Inflammatory macrophage treated with lipopolysaccharide for 1 hour (primary cell): Measurements from ENCODE around the gene DENND6A.
"Not testable (repeated sequence)": the region's sequence is repeated elsewhere in the genome, so short reads cannot be mapped to it uniquely, and the experiment has no call there.

Source experiments
- DNase-seq, 2 donors: peaks; one replicate each; pipeline ENCODE4 v3.0.0-alpha.2; 2020 to 2022

DENND6A gene, protein sequence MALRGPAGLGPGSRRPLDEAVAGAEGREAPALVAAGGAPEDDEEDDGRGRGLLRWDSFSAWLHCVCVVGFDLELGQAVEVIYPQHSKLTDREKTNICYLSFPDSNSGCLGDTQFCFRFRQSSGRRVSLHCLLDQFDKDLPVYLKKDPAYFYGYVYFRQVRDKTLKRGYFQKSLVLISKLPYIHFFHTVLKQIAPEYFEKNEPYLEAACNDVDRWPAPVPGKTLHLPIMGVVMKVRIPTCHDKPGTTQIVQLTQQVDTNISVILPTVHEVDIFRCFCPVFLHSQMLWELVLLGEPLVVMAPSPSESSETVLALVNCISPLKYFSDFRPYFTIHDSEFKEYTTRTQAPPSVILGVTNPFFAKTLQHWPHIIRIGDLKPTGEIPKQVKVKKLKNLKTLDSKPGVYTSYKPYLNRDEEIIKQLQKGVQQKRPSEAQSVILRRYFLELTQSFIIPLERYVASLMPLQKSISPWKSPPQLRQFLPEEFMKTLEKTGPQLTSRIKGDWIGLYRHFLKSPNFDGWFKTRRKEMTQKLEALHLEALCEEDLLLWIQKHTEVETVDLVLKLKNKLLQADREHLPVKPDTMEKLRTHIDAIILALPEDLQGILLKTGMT

DNA sequence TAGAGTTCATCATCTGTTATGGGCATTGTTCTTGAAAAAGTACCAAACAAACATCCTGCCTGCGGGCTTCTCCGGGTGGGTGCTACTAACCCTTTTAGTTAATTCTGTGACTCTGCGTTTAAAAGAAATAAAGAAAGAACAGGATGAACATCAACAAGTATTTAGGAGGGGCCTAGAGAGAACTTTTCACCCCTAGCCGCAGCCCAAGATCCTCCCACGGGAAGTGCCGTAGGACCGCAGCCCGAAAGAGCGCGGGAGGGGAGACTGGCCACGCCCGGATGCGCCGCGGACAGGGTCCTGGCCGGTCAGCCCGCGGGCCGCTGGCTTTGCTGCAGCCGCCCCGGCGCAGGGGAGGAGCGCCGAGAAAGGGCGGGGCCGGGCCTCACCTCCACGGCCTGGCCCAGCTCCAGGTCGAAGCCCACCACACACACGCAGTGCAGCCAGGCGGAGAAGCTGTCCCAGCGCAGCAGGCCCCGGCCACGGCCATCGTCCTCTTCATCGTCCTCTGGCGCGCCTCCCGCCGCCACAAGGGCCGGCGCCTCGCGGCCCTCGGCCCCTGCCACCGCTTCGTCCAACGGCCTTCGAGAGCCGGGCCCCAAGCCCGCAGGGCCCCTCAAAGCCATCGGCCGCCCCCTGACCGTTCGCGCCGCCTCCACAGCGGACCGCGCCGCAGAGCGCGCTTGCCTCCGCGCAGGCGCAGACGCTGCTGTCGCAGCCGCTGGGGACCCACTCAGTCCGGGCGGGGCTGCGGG is at the start of gene DENND6A:
TSS of gene DENND6A (minus strand) at position 682 of the 752 bp plus-strand sequence. CDS start at position 623, 59 bp downstream.
- peak; percentile 94 to 97 for DNase-seq

DNA sequence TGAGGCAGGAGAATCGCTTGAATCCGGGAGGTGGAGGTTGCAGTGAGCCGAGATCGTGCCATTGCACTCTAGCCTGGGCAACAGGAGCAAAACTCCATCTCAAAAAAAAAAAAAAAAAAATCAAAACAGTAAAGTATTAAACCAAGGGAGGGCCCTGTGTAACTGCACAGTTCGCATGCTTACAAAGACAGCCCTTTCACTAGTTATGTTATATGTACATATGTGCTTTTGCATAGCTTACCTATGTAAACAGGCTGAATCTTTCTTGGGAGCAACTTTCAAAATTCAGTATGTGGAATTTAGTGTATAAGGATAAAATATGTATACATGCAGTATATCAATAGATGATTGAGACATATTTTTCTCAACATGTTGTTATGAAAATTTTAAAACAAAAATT is 47.1 kb upstream of the DENND6A start:
- no peak for DNase-seq

DNA sequence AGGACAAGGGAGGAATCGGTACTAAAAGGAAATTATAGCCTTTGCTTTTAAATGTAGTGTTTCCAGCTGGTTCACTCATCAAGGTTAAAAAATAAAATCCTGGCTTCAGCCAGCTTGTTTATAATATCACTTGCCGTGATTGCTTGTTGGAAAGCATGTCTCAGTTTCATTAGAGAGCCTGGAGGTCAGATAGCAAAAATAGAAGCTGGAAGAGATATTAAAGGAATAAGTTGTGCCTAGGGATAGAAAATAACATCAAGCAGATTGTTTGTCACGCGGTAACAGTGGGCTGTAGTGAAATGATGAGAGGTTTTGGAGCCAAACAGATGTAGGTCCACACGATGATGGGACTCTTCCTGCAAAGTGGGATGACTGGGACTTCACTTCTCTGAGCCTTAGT is 45.5 kb upstream of the DENND6A start:
- DNase-seq = no peak

DNA sequence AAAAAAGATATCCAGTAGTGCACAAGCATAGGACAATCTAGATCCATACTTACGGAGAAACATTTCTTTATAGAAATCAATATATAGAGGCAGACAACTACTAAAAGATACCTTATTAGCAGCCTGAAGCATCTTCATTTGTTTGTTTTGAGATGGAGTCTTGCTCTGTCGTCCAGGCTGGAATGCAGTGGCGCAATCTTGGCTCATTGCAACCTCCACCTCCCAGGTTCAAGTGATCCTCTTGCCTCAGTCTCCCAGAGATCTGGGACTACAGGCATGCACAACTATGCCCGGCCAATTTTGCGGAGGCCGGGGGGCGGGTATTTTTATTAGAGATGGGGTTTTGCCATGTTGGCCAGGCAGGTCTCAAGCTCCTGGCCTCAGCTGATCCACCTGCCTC is 45.0 kb upstream of the DENND6A start:
- no peak for DNase-seq

DNA sequence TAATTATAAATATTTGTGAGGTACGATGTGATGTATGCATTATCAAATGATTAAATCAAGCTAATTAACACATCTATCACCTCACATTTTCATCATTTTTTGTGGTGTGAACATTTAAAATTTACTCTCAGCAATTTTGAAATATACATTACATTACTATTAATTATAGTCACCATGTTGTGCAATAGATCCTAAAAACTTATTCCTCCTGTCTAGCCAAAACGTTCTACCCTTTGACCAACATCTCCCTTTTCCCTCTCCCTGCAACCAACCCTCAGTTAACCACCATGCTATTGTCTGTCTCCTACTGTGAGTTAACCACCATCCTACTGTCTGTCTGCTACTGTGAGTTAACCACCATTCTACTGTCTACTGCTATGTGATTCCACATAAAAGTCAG is 42.5 kb upstream of the DENND6A start:
- DNase-seq = no peak

DNA sequence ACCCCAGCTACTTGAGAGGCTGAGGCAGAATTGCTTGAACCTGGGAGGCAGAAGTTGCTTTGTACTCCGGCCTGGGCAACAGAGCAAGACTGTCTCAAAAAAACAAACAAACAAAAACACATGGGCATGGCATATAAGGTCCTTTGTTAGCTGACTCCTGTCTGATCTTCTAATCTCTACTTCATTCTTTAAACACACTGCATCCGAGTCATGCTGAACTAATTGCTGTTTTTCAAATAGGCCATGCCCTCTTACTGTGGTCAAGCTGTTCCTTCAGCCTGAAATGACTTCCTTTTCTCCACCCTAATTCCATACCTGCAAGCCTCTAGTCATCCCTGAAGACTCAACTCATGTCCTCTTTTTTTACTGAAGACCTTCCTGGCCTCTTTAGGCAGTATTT is 40.9 kb upstream of the DENND6A start:
- no peak for DNase-seq

DNA sequence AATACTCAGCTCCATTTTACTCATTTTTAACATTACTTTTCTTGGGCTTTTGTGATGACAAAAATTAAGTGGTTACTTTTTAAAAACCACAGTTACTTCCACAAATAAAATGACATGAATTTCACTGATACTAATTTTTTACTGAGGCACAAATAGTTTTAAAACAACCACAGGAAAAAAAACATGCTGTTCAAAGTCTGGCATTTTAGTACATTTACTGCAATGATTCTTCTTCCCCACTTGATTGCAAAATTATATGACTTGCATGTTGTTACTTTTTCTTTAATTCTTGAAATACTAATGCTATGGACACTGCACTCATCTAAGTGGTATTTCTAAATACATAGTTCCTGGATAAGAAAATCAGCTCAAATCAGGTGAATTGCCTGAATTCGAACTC is 38.4 kb upstream of the DENND6A start:
- DNase-seq = no peak

DNA sequence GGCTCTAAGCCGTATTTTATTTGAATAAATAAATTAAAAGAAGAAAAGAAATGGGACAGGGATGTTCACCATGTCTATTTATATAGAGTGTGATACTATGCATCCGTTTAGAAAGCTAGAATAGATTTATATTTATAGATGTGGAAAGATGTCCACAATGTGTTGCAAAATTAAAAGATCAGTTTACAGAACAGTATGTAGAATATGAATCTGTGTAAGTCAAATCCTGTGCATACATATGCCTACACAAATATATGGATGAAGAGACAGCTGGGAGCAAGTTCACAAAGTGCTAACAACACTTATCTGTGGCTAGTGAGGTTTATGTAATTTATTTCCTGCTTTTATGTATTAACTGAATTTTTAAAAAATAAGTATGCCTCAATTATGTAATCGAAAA is 37.8 kb upstream of the DENND6A start:
- DNase-seq = no peak

DNA sequence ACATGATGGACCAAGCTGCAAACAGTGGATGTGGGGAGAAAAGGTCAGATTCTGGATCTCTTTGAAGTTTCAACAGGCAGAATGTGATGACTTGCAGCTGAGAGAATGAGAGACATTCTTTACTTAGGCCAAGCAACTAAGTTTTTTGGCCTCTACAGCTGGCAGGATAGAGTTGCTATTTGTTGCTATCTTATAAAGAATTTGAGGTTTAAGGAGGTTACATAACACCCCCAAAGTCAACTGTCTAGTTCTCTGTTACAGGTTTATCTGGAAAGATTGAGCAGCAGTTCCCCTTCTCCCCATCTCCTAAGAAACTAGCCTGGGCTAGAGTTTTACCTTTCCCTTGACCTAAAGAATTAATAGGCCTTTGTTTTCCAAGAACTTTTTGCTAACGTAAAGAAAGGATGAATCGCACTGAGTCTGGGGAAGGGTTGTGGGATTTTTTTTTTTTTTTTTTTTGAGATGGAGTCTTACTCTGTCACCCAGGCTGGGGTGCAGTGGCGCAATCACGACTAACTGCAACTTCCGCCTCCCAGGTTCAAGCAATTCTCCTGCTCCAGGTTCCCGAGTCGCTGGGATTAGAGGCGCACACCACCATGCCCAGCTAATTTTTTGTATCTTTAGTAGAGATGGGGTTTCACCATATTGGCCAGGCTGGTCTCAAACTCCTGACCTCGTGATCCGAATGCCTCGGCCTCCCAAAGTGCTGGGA is 36.6 kb upstream of the DENND6A start:
- peak in 1 of 2 donors; percentile 18 for DNase-seq

DNA sequence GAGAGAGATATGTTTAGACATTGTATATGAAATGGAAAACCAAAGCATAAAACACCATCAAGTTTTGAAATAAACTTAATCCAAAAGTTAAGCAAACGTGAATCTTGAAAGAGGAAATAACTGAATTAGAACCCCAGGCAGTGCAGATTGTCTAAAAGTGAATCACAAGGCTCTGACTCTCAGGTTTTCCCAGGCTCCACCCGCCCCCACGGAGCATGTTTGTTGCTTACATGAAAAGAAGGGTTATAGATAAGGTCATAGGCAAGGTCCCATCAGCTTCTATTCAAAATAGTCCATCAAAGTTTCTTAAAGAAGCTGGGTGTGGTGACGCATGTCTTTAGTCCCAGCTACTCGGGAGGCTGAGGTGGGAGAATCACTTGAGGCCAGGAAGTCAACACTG is 34.2 kb upstream of the DENND6A start:
- DNase-seq = peak; percentile 75 to 83

DNA sequence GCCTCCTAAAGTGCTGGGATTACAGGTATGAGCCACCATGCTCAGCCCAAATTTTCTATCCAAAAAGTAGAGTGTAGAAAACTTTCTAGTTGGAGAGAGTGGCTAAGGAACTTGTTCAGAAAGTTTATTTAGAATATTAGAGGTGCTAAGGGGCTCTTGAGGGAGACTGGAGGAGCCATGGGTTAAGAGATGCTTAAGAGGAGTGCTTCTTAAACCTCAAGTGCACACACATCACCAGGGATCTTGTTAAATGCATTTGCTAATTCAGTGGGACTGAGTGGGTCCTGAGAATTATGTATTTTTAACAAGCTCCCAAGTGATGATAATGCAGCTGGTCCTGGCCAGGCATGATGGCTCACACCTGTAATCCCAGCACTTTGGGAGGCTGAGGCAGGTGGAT is 33.5 kb upstream of the DENND6A start:
- no peak for DNase-seq

DNA sequence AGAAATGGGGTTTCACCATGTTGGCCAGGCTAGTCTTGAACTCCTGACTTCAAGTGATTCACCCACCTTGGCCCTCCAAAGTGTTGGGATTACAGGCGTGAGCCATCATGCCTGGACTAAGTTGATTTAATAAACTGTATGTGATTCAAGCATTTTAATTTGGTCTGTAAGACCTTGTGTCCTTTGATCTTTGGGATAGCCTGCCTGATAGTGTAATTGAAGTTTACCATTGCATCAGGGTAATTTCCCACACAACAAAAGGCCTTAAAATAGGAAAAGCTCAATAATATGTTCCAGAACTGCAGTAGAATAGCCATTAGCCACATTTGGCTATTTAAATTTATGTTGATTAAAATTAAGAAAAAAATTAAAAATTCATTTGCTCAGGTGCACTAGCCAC is 25.2 kb upstream of the DENND6A start:
- no peak for DNase-seq

DNA sequence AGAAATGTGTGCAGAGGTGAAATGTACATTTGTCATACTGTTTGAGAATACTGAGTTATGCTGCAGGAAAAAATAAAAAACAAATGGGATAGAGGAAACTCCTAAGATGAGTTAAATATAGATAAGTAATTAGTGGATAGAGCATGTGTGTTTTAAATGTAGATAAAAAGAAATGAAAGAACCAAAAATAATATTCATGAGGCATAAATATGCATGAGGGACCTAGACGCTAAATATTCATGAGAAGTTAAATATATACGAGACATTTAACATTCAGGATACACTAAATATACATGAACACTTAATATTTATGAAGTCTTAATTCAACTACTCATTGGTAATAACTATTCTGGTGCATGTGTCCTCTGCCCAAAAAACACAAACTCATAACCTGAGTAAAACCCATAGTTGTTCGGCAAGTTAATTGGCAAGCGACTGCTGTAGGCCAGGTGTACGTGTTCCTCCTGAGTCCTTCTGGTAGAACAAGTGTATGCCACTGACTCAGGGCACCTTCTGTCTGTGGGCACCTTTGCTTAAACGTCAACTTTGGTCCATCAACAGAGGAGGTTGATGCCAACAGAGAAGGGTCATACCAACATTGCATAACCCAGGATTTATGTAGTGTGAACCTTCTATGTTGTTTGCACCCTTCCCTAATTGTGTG is 24.5 kb upstream of the DENND6A start:
- no peak for DNase-seq

DNA sequence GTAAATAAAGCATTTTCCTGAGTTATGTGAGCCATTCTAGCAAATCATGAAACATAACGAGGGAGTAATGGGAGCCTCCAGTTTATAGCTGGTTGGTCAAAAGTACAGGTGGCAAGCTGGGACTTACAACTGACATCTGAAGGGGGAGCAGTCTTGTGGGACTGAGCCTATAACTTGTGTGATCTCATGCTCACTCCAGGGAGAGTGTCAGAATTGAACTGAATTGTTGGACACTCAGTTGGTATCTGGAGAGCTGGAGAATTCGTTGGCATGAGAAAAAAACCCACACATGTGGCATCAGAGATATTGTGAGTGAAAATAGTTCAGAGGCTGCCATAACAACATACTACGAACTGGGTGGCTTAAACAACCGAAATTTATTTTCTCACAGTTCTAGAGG is 22.8 kb upstream of the DENND6A start:
- DNase-seq = no peak

DNA sequence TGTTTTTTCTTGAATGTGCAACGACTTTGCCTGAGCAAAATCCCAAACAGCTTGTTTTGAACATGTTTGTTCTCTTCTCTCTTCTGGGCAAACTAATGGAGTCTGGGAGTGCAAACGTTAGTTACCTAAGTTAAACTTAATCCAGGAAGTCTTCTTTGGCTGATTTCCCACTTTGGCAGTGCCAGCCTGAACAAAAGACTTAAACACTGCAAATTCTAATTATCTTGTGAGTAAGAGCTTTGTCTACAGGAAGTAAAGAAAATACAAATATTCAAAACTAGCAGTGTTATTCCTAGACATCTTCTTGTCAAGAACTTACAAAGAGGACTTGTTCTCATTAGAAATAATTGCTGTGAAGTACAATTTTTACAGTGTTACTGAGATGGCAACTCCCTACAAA is 16.7 kb upstream of the DENND6A start:
- no peak for DNase-seq

DNA sequence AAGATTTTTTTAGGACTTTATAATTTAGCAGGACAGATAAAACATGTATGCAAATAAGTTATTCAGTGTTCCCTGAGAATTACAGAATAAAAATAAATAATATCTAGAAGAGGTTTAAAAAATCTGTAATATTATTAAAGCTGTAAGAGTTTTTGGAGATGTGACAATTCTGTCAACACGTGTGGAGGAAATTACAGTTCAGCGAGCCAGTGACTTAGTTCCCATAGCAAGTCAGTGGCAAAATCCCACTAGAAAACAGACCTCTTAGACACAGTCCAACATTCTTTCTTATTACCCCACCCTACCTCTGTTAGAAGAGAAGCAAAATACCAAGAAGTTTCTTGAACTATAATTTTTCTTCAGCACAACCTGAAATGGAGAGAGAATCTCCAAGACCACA is 16.2 kb upstream of the DENND6A start:
- no peak for DNase-seq

DNA sequence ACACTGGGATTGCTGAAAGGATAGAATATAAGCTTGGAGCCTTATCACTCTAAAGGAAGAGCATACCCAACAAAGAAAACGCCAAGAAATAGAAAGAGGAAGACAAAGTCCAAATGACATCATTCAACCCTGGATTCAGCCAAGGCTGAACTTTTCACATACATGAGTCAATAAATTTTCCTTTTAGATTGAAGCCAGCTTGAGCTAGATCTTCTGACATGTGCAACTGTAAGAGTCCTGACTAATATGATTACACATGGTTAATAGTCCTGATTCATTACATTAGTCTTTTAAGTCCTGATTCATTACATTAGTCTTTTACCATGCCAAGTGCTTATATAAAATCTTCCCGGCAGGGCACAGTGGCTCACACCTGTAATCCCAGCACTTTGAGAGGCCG is 13.6 kb upstream of the DENND6A start:
- peak; percentile 84 to 96 for DNase-seq

DNA sequence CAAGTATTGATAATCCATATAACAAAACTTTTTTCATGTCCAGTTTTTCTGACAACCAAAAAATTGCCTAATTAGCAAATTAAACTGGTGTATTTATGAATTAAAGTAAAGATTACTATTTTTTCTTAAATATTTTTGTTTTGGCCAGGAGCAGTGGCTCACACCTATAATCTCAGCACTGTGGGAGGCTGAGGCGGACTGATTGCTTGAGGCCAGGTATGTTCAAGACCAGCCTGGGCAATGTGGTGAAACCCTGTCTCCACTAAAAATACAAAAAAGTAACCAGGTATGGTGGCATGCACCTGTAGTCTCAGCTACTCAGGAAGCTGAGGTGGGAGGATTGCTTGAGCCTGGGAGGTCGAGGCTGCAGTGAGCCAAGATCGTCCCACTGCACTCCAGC is 12.5 kb upstream of the DENND6A start:
- not testable (repeated sequence) for DNase-seq

DNA sequence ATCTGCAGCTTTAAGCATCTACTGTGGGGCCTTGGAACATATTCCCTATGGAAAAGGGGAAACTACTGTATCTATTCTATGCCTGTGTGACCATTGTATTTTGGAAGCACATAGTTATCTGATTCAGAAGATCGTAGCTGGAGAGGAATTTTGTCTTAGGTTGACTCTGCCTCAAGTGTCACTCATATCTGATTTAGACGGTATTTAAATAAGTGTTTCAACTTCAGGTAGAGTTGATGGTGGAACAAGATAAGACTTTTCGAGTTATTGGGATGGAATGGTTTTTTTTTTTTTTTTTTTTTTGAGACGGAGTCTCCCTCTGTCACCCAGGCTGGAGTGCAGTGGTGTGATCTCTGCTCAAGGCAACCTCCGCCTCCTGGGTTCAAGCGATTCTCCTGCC is 8.9 kb upstream of the DENND6A start:
- DNase-seq = no peak

DNA sequence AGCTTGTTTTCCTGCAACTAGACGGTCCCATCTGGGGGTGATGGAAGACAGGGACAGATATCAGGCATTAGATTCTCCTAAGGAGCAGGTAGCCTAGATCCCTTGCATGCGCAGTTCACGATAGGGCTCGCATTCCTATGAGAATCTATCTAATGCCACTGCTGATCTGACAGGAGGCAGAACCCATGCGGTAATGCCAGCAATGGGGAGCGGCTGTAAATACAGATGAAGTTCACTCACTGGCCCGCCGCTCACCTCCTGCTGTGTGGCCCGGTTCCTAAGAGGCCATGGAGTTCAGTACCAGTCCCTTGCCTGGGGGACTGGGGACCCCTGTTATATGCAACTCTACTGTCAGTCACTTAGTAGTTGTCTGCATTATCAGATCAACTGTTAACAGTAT is 7.9 kb upstream of the DENND6A start:
- no peak for DNase-seq

DNA sequence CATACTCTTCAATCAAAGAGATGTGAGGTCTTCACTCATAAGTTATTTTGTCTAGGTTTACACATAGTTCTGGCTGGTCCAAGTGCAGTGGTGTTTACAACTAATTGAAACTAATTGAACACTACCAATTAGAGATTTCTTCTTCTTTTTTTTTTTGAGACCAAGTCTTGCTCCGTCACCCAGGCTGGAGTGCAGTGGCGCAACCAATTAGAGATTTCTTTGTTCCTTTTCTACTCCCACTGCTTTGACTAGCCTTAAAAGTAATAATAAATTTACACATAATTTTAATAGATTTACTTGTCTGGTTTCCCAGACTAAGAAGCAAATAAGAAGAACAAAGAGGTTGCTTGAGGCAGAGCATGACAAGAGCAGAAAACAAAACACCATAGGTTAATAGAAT is 6.7 kb upstream of the DENND6A start:
- peak in 1 of 2 donors; percentile 46 for DNase-seq

DNA sequence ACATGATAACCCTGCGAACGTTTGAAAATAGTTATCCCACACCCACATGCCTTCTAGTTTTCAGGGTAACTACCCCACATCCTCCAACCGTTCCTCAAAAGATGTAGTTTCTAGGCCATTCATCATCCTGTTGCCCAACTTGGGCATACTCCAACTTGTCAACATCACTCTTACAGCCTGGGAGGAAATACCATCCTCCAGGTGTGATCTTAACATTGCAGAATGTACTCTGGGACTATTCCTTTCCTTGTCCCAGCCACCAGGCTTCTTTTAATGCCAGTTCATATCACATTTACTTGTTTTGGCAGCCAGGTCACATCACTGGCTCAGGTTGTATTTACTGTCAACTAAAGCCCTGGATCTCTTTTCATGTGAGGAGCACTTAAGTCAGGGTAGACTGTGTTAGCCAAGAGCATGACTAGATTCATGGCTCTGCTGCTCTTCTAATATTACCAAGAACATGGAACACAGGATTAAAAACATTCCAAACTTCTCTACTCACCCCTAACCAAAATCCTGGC is 4.0 kb upstream of the DENND6A start:
- peak; percentile 65 to 85 for DNase-seq
